SK-N-SH (cell line): ENCODE results near the gene DHX15. TPM values are rescaled to one million over a fixed set of nuclear protein-coding genes. Genes with fewer than 3 reads are reported as not detected.

Experiments
- CTCF ChIA-PET: fragments of 300-600, 350-600 bp; formaldehyde crosslinking; extraction: SDS; loops from one replicate; lab custom pipeline; 2021; lab: Yijun Ruan, JAX
- POLR2A ChIA-PET: fragments of 350-600 bp; sonication (Branson Sonifier 250); formaldehyde crosslinking; extraction: SDS; loops from one replicate; lab custom pipeline; 2020; ENCODE audit warnings: antibody characterized with exemption, inconsistent platforms; lab: Yijun Ruan, JAX
- DNase-seq: peaks from one replicate; pipeline ENCODE4 v3.0.0; 2012
- H2AFZ ChIP-seq: fragments of 200-600 bp; sonication (generic); 2 replicates; pipeline ENCODE4 v1.8.1; 2016; ENCODE audit warnings: antibody characterized with exemption, mild to moderate bottlenecking, low read depth
- H3F3A ChIP-seq: fragments of 200-600 bp; sonication (generic); replicated peaks from 2 replicates; pipeline ENCODE3; 2016; ENCODE audit warnings: antibody characterized with exemption, mild to moderate bottlenecking; ENCODE audit not compliant: insufficient read depth
- H3K27ac ChIP-seq, 2 experiments: fragments of 200-500 bp in 1 of 2; fragments of 200-600 bp in 1 of 2; sonication (Bioruptor generic) in 1 of 2; sonication (generic), shearing (Covaris generic) in 1 of 2; 2 replicates each; pipeline versions ENCODE4 v1.5.1 to v1.6.1; 2014 to 2016; ENCODE audit warnings: low read depth in 2 of 2, inconsistent platforms in 1 of 2, low read length in 1 of 2, mild to moderate bottlenecking in 1 of 2, mixed read lengths in 1 of 2
- H3K27me3 ChIP-seq: fragments of 200-600 bp; sonication (generic), shearing (Covaris generic); 2 replicates; pipeline ENCODE4 v1.6.1; 2016; ENCODE audit warnings: mixed run types; ENCODE audit not compliant: insufficient read depth
- H3K36me3 ChIP-seq, 2 experiments: fragments of 200-500 bp in 1 of 2; fragments of 200-600 bp in 1 of 2; sonication (Bioruptor generic) in 1 of 2; sonication (generic) in 1 of 2; replicated peaks in 1 of 2; 2 replicates each; pipeline versions ENCODE3 to v1.5.1; 2014 to 2016; ENCODE audit warnings: low read length in 1 of 2, mild to moderate bottlenecking in 1 of 2; ENCODE audit not compliant: insufficient read depth in 2 of 2, control insufficient read depth in 1 of 2
- H3K4me1 ChIP-seq, 2 experiments: fragments of 200-500 bp in 1 of 2; fragments of 200-600 bp in 1 of 2; sonication (Bioruptor generic) in 1 of 2; sonication (generic), shearing (Covaris generic) in 1 of 2; 2 replicates each; pipeline versions ENCODE4 v1.5.1 to v1.6.1; 2014 to 2016; ENCODE audit warnings: low read depth in 1 of 2, low read length in 1 of 2, mixed run types in 1 of 2; ENCODE audit not compliant: insufficient read depth in 2 of 2, control insufficient read depth in 1 of 2
- H3K4me2 ChIP-seq: fragments of 200-600 bp; sonication (generic), shearing (Covaris generic); 2 replicates; pipeline ENCODE4 v1.6.1; 2017; ENCODE audit warnings: mixed run types
- H3K4me3 ChIP-seq, 2 experiments: fragments of 200-500 bp in 1 of 2; fragments of 200-600 bp in 1 of 2; sonication (Bioruptor generic) in 1 of 2; sonication (generic), shearing (Covaris generic) in 1 of 2; 2 replicates each; pipeline versions ENCODE4 v1.5.1 to v1.8.1; 2014 to 2016; ENCODE audit warnings: low read depth in 2 of 2, inconsistent platforms in 1 of 2, low read length in 1 of 2, mild to moderate bottlenecking in 1 of 2, mixed read lengths in 1 of 2, moderate library complexity in 1 of 2
- H3K79me2 ChIP-seq: fragments of 200-600 bp; sonication (generic); 2 replicates; pipeline ENCODE4 v1.8.1; 2017; ENCODE audit warnings: mild to moderate bottlenecking; ENCODE audit not compliant: insufficient read depth
- H3K9ac ChIP-seq: fragments of 200-600 bp; sonication (generic); 2 replicates; pipeline ENCODE4 v1.6.1; 2017; ENCODE audit warnings: mixed run types
- H3K9me2 ChIP-seq: fragments of 200-600 bp; sonication (generic); 2 replicates; pipeline ENCODE4 v1.6.1; 2017; ENCODE audit warnings: mixed run types
- H3K9me3 ChIP-seq: fragments of 200-600 bp; sonication (generic); 2 replicates; pipeline ENCODE4 v1.6.1; 2017; ENCODE audit warnings: mixed run types, mild to moderate bottlenecking, moderate library complexity
- H4K20me1 ChIP-seq: fragments of 200-600 bp; sonication (generic); 2 replicates; pipeline ENCODE4 v1.6.1; 2017; ENCODE audit warnings: mild to moderate bottlenecking, mixed run types; ENCODE audit not compliant: insufficient read depth
- CHD2 ChIP-seq: fragments of 150-350 bp; IDR thresholded peaks from 2 replicates; pipeline ENCODE4 v1.6.1; 2018; ENCODE audit warnings: low read length; ENCODE audit not compliant: partially characterized antibody
- ELF1 ChIP-seq: IDR thresholded peaks from 2 replicates; pipeline ENCODE4 v1.4.0; 2012
- EP300 ChIP-seq, 2 experiments: IDR thresholded peaks; 2 replicates each; pipeline versions ENCODE4 v1.4.0 to v1.6.1; 2012; ENCODE audit warnings: borderline replicate concordance in 1 of 2, low read depth in 1 of 2, low read length in 1 of 2
- FOSL2 ChIP-seq: IDR thresholded peaks from 2 replicates; pipeline ENCODE4 v1.4.0; 2012; ENCODE audit warnings: low read depth, mild to moderate bottlenecking, moderate library complexity, borderline replicate concordance
- GATA2 ChIP-seq: sonication (generic); formaldehyde crosslinking; IDR thresholded peaks from 2 replicates; pipeline ENCODE4 v1.5.0; 2020; ENCODE audit warnings: mild to moderate bottlenecking, missing genetic modification reagents
- MXI1 ChIP-seq: IDR thresholded peaks from 2 replicates; pipeline ENCODE4 v1.6.1; 2012; ENCODE audit warnings: mild to moderate bottlenecking, low read depth, low read length, improper control_type of control experiment
- NFIC ChIP-seq: IDR thresholded peaks from 2 replicates; pipeline ENCODE4 v1.4.0; 2012; ENCODE audit warnings: borderline replicate concordance
- PBX3 ChIP-seq: IDR thresholded peaks from 2 replicates; pipeline ENCODE4; 2012
- RAD21 ChIP-seq: IDR thresholded peaks from 2 replicates; pipeline ENCODE4 v1.6.1; 2012; ENCODE audit warnings: mild to moderate bottlenecking, low read length
- RCOR1 ChIP-seq: fragments of 150-350 bp; IDR thresholded peaks from 2 replicates; pipeline ENCODE4 v1.6.1; 2017; ENCODE audit warnings: antibody characterized with exemption, low read length
- REST ChIP-seq: IDR thresholded peaks from 2 replicates; pipeline ENCODE4 v1.6.1; 2012; ENCODE audit warnings: mild to moderate bottlenecking, low read depth, low read length, moderate library complexity
- RFX5 ChIP-seq: IDR thresholded peaks from 2 replicates; pipeline ENCODE4 v1.6.1; 2012; ENCODE audit warnings: mild to moderate bottlenecking, improper control_type of control experiment, low read length
- SIN3A ChIP-seq: IDR thresholded peaks from 2 replicates; pipeline ENCODE4 v1.6.1; 2012; ENCODE audit warnings: low read depth, mild to moderate bottlenecking, low read length, moderate library complexity, borderline replicate concordance
- SMC3 ChIP-seq: IDR thresholded peaks from 2 replicates; pipeline ENCODE4 v1.6.1; 2012; ENCODE audit warnings: low read depth, low read length, improper control_type of control experiment
- TCF12 ChIP-seq: IDR thresholded peaks from 2 replicates; pipeline ENCODE4 v1.4.0; 2012
- TEAD4 ChIP-seq: IDR thresholded peaks from 2 replicates; pipeline ENCODE4 v1.4.0; 2012; ENCODE audit warnings: mild to moderate bottlenecking, borderline replicate concordance; ENCODE audit not compliant: insufficient read depth
- WGBS: methylation state at CpG from one replicate; pipeline ENCODE4 v1.1.6; 2017; ENCODE audit warnings: low lambda C conversion rate; 5-methylcytosine and 5-hydroxymethylcytosine counted together
- polyA plus RNA-seq, 3 experiments: library from polyadenylated mRNA; depleted of rRNA; stranded (reverse); fragments of >200 nt; gene quantifications; 2 replicates each; pipeline ENCODE4 v1.2.3, GENCODE V29; 2012

DHX15 gene
- polyA plus RNA-seq, 1 of the 3 experiments (the other 2 are of a cell fraction) = 63.3 TPM

GRCh38 chr4:24583451-24584210, 723 bp downstream of the DHX15 start:
- peak overlapping the region; percentile 74 to 93 for H3K4me3 ChIP-seq
- peaks cover 3 to 9% of the 10 kb centered on the region in 2 experiments for H3K36me3 ChIP-seq
- H3K4me1 ChIP-seq = peaks cover 8 to 11% of the 10 kb centered on the region in 2 experiments; a peak in 2 of 4 replicates
- 1% methylated on average over 33 of the region's 51 CpGs for WGBS
- peak; percentile 29 for TF ChIP-seq CHD2
- TF ChIP-seq SIN3A = 0 out of 2 replicates have a peak, but pooled peaks have one; percentile 42
- no peak for TF ChIP-seq FOSL2
- peak; percentile 32; the same call in 1 of the 2 replicates for TF ChIP-seq ELF1
- TF ChIP-seq GATA2 (CRISPR knock-in tag) = no peak
- peak; percentile 81 for TF ChIP-seq MXI1
- H4K20me1 ChIP-seq = peaks cover 49% of the 10 kb centered on the region
- H3K27ac ChIP-seq = peak overlapping the region; percentile 91 to 92
- H3K9me2 ChIP-seq = no peaks in the 10 kb centered on the region
- H3K9ac ChIP-seq = peak overlapping the region; percentile 99
- CTCF ChIA-PET = interaction anchor here (0.7 to 1.1 kb wide), 3 partner anchors 23 to 95 kb away, joined by 3 to 4 read pairs (median 4); no protein-coding TSS in a partner anchor
- DNase-seq = peak; percentile 81
- H3K9me3 ChIP-seq = no peaks in the 10 kb centered on the region
- no peaks in the 10 kb centered on the region for H3F3A ChIP-seq
- POLR2A ChIA-PET = interaction anchor here (1.0 to 1.4 kb wide), 2 partner anchors 8 to 24 kb away, joined by 3 read pairs; no protein-coding TSS in a partner anchor
- peaks cover 57% of the 10 kb centered on the region for H3K79me2 ChIP-seq
- H2AFZ ChIP-seq = no peak overlapping the region; the same call in 1 of the 2 replicates
- no peaks in the 10 kb centered on the region for H3K27me3 ChIP-seq
- H3K4me2 ChIP-seq = peak overlapping the region; percentile 79

- Histone ChIP-seq H3K27me3 (no peaks in the 10 kb centered on the region), H3K4me3 (peak overlapping the region; percentile 74 to 93), H2AFZ (no peak overlapping the region), H3F3A (peaks cover 3% of the 10 kb centered on the region), H3K9ac (peak overlapping the region; percentile 99; the same call in 1 of the 2 replicates), H3K4me2 (peak overlapping the region; percentile 79), H3K79me2 (peaks cover 70% of the 10 kb centered on the region), H3K9me2 (no peaks in the 10 kb centered on the region), H3K9me3 (no peaks in the 10 kb centered on the region), H3K4me1 (peaks cover 8 to 11% of the 10 kb centered on the region in 2 experiments; a peak in 2 of 4 replicates), H3K36me3 (peaks cover 3 to 12% of the 10 kb centered on the region in 2 experiments), H3K27ac (no peak overlapping the region), H4K20me1 (peaks cover 62% of the 10 kb centered on the region)
- TF ChIP-seq RAD21 (no peak), TEAD4 (no peak), NFIC (no peak), TCF12 (no peak), EP300 (IDR thresholded peaks at IDR 0.05; ENCODE audit: borderline replicate concordance in 1 of 2, low read depth in 1 of 2, low read length in 1 of 2) (no peak), MXI1 (no peak), PBX3 (no peak), REST (no peak), RFX5 (no peak), RCOR1 (no peak), SMC3 (no peak)
- POLR2A ChIA-PET = interaction anchor here (0.6 kb wide), 1 partner anchor 99 kb away, joined by 4 read pairs; no protein-coding TSS in a partner anchor
- DNase-seq = no peak
- CTCF ChIA-PET = interaction anchor here (1.0 kb wide), 1 partner anchor 32 kb away, joined by 3 read pairs; no protein-coding TSS in a partner anchor
- WGBS = 25% methylated on average over 5 of the region's 5 CpGs
Measured at GRCh38 chr4:24582235-24582832, 2.0 kb downstream of the DHX15 start.
